Thoracic aorta (tissue), 2 donors: ENCODE data around the gene DYNC1H1. TPM values are rescaled to one million over a fixed set of nuclear protein-coding genes. Genes with fewer than 3 reads are reported as not detected.

ENCODE experiments used
- ATAC-seq: fragments of 150-250 bp; one replicate; pipeline ENCODE4 v1.8.0; 2017; ENCODE audit warnings: low read depth; ENCODE audit not compliant: insufficient number of reproducible peaks, low FRiP score
- DNase-seq: peaks from one replicate; pipeline ENCODE4 v3.0.0-alpha.2; 2020; ENCODE audit warnings: low spot score
- H3K27ac ChIP-seq, 2 donors: fragments of 200-600 bp; sonication (generic); 1 replicate in 1 of 2; 2 replicates in 1 of 2; pipeline ENCODE4 v1.5.1; 2016; ENCODE audit warnings: mild to moderate bottlenecking in 2 of 2, moderate library complexity in 2 of 2
- H3K27me3 ChIP-seq: fragments of 200-600 bp; sonication (generic); replicated peaks from 2 replicates; pipeline ENCODE4 v1.6.0; 2016; ENCODE audit warnings: mild to moderate bottlenecking; ENCODE audit not compliant: insufficient read depth
- H3K36me3 ChIP-seq: fragments of 200-600 bp; sonication (generic); one replicate; pipeline ENCODE4 v1.5.1; 2016
- H3K4me1 ChIP-seq, 2 donors: fragments of 200-600 bp; sonication (generic); 1 replicate in 1 of 2; 2 replicates in 1 of 2; pipeline versions ENCODE4 v1.5.1 to v1.6.0; 2016; ENCODE audit warnings: low read depth in 2 of 2, mild to moderate bottlenecking in 1 of 2; ENCODE audit not compliant: control insufficient read depth in 1 of 2
- H3K4me3 ChIP-seq: fragments of 200-600 bp; sonication (generic); 2 replicates; pipeline ENCODE4 v1.5.1; 2016; ENCODE audit warnings: mild to moderate bottlenecking
- H3K9me3 ChIP-seq: fragments of 200-600 bp; sonication (generic); 2 replicates; pipeline ENCODE4 v1.5.1; 2016
- CTCF ChIP-seq: fragments of 200-600 bp; sonication (generic); IDR thresholded peaks from one replicate; pipeline ENCODE4 v1.5.1; 2019; ENCODE audit warnings: antibody characterized with exemption
- total RNA-seq, 2 donors: library from RNA; depleted of rRNA; stranded (reverse); fragments of >200 nt; gene quantifications; one replicate each; pipeline versions ENCODE4 v1.1.0 to v1.2.3, GENCODE V29; 2016

The DYNC1H1 gene
- 100 to 1,000 TPM; 517 to 555 TPM for total RNA-seq

DNA sequence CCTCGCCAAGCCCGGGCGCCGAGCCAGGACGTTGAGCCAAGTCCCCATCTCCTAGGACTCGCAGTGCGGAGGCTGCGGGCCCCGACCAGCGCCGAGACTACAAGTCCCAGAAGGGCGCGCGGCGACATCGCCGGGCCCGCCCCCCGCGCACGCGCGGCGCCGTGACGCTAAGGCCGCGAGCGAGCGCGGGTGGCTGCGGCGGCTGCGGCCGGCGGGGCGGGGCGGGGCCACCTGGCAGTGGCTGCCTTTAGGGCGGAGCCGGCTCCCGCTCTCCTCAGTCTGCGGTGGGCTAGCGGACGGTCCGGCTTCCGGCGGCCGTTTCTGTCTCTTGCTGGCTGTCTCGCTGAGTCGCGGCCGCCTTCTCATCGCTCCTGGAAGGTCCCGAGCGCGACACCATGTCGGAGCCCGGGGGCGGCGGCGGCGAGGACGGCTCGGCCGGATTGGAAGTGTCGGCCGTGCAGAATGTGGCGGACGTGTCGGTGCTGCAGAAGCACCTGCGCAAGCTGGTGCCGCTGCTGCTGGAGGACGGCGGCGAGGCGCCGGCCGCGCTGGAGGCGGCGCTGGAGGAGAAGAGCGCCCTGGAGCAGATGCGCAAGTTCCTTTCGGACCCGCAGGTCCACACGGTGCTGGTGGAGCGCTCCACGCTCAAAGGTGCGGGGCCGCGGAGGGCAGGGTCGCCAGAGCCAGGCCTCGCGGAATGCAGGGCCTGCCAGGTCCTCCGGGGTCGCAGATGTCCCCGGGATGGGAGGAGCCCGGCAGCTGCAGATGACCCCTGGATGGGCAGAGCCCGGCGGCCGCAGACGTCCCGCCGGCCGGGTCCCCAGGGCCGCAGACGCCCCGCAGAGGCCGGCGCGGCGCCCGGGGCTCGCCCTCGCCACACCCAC is at the start of gene DYNC1H1:
TSS of gene DYNC1H1 (plus strand) at position 277 of the 884 bp plus-strand sequence. CDS start at position 396, 119 bp downstream.
- no peaks in the 10 kb centered on the region for H3K36me3 ChIP-seq
- ATAC-seq, result peak; percentile 77
- no peaks in the 10 kb centered on the region for H3K27me3 ChIP-seq
- TF ChIP-seq CTCF, result no peak
- peak; percentile 82 for DNase-seq
- H3K4me1 ChIP-seq, result peaks cover 10 to 37% of the 10 kb centered on the region in 2 donors
- H3K9me3 ChIP-seq, result no peaks in the 10 kb centered on the region
- H3K27ac ChIP-seq, result peak within 1 kb of the TSS; percentile 92 to 95
- H3K4me3 ChIP-seq, result peak within 1 kb of the TSS; percentile 99

- H3K4me1 ChIP-seq, result no peaks in the 10 kb centered on the region
- no peak for TF ChIP-seq CTCF
These were observed 48.2 kb upstream of the DYNC1H1 start for GRCh38 chr14:101915871-101916815.

DNA sequence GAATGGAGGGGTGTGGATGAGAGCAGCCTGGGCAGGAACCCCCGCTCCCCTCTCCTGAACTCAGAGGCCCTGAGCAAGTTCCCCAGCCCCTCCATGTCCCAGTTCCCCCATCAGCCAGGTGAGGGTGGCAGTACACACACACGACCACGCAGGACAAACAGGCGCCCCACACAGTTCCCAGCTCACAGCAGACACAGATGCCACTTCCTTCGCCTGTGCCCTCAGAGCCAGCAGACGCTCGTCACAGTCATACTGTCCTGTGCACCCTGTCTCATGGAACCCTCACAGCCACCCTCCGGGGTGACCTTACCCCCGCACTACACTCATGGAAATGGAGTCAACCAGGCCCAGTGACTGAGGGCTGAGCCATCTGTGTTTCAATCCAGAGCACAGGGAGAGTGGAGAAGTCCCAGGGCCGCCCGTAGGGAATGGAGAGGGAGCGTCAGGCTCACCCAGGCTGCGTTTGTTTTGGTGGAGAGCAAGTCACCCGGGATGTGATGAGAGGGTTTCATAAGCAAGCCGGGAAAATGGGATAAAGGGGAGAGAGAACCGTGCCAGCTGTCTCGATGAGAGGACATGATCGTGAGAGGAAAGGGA is 47.5 kb upstream of the DYNC1H1 start:
- Histone ChIP-seq H3K27ac (no peak overlapping the region), H3K36me3 (peaks cover 10% of the 10 kb centered on the region), H3K27me3 (no peaks in the 10 kb centered on the region), H3K4me3 (no peak overlapping the region), H3K9me3 (no peaks in the 10 kb centered on the region), H3K4me1 (no peaks in the 10 kb centered on the region)
- no peak for ATAC-seq
- TF ChIP-seq CTCF, result no peak
- no peak for DNase-seq

More at GRCh38 chr14:101915871-101916815, 48.2 kb upstream of the DYNC1H1 start:
- Histone ChIP-seq H3K27ac (no peak overlapping the region), H3K27me3 (no peaks in the 10 kb centered on the region), H3K4me3 (no peak overlapping the region), H3K9me3 (no peaks in the 10 kb centered on the region), H3K36me3 (peaks cover 10% of the 10 kb centered on the region)
- ATAC-seq (no peak), DNase-seq (no peak)

DNA sequence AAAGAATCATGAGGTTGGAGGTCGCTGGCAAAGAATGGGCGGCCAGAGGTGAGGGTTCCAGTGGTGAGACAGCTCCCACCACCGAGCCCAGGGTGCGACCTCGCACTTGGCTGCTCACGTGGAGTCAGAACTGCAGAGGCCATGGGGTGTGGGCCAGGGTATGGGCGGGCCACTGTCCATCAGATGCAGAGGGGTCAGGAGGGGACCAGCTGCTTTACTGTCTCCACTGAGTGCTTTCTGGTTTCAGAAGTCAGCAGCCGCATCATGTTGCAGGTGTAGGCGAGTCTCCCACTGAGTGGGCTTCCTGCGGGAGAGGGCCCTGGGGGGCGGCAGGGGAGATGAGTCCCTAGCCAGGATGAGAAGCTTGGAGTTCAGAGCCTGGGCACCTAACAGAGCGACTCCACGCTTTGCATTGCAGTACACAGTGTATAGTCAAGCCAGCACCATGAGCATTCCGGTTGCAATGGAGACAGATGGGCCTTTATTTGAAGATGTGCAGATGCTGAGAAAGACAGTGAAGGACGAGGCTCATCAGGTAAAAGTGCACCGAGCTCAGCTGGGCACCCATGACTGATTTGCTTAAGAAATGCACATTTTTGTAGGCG is 46.9 kb upstream of the DYNC1H1 start:
- H3K9me3 ChIP-seq, result no peaks in the 10 kb centered on the region
- ATAC-seq, result no peak
- no peak for DNase-seq
- H3K27me3 ChIP-seq, result no peaks in the 10 kb centered on the region
- H3K36me3 ChIP-seq, result peaks cover 10% of the 10 kb centered on the region
- no peak for TF ChIP-seq CTCF
- no peaks in the 10 kb centered on the region for H3K4me1 ChIP-seq
- H3K27ac ChIP-seq, result no peak overlapping the region
- no peak overlapping the region for H3K4me3 ChIP-seq
